Measurements from ENCODE around the gene DNAI7.

Gene DNAI7

DNA sequence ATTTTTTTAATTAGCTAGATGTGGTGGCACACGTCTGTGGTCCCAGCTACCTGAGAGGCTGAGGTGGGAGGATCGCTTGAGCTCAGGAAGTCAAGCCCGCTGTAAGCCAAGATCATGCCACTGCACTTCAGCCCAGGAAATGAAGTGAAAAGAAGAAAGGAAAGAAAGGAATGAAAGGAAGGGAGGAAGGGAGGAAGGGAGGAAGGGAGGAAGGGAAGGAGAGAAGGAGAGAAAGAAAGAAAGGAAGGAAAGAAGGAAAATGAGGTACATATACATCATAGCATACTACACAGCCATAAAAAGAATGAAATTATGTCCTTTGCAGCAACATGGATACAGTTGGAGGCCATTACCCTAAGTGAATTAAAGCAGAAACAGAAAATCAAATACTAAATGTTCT is 12.2 kb downstream of the DNAI7 start:
- DNase-seq: no peak

DNA sequence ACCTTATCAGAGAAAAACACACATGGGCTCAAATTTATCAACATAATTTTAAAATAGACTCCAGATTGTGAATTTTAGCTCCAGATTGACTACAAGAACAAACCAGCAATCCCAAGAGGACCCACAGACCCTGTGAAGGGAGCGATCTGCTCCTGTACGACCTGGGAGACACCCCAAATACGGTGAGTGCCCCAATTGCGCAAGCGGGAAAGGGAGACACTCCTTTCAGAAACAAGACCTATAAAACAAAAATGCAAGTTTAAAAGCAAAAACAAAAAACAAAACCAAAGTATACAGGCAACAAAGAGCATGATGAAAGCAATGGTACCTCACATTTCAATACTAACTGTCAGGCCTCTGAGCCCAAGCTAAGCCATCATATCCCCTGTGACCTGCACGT is 32.1 kb downstream of the DNAI7 start:
- no peak for DNase-seq

DNA sequence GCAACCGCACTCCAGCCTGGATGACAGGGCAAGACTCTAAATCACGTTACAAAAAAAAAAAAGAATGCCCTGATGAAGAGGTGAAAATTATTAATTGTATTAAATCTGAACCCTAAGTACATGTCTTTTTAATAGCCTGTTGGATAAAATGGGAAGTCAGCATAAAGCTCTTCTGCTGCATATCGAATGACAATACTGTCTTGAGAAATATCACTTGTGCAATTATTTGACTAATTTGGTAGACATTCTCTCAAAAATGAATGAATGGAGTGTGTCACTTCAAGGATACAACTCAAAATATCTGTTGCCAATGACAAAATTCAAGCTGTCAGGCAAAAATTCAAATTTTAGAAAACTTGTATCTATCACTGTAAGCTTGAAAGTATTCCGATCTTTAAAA is 38.9 kb downstream of the DNAI7 start:
- DNase-seq: no peak

DNA sequence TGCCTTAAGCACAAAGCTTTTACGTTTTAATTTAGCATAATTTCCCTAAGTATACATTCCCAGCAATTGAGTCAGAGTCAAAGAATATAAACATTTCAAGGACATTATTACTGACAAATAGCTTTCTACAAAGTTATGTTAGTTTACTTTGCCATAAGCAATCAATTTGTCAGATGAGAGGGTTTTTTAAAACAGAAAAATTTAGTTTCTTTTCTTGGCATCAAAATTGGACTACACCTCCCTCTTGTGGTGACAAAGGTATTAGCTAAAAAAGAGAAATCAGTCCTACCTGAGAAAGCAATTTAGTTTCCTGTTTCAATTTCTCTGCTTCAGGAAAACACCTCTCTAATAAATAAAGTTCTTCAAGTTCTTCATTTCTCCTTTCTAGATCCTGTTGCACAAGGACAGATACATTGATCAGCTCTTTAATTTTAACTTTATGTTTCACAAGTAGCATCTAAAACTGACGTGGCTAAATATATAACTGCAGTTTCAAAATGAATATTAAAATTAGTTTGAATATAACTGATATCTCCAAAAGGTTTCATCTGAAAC is 39.9 kb downstream of the DNAI7 start:
- no peak for DNase-seq

DNA sequence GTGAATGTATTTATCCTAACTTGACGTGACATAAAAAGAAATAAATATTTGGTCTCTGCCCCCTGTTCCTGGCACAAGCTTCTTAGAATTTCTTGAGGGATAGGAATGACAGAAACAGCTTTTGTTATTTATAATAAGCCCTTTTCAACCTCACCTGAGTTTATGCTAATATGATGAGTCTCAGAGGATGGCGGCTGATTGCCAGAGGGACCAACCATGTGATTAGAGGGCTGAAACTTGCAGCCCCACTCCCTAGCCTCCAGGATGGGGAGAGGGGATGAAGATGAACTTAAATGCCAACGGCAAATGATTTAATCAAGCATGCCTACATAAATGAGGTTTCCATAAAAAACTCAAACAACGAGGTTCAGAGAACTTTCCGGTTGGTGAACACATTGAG is 42.9 kb downstream of the DNAI7 start:
- no peak for DNase-seq

DNA sequence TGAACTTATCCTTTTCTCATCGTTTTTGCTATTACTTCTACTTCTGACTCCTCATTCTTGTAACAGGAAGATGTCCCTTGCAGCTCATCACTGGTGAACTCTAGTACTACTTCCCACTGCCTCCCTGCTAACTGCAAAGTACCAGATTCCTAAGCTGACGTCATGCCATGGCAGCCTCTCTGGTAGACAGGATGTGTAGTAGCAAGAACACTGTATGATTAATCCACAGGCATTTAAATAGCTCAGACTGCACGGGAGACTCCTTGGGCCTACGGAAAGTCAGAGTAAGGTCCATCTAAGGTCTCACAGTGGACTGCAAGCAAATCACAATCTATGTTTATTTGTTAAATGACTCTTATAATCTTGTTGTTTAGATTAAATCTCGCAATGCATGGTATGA is 43.5 kb downstream of the DNAI7 start:
- DNase-seq: no peak

DNA sequence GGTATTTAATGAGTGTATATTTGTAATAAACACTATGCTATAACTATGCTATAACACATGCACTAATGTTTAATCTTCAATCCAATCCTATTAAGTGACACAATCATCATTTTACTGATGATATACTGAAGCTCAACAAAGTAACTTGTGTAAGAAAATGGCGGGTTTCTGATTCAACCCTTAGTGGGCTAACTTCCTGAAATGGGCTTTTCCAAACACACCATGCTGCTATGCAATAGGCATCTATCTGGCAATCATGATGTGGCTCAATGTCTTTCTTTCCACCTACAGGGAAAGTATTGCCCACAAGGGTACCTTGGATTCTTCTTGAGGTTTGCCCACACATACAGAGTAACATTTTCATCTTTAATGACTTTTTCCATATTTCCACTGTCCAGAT is 48.3 kb downstream of the DNAI7 start:
- DNase-seq: no peak

DNA sequence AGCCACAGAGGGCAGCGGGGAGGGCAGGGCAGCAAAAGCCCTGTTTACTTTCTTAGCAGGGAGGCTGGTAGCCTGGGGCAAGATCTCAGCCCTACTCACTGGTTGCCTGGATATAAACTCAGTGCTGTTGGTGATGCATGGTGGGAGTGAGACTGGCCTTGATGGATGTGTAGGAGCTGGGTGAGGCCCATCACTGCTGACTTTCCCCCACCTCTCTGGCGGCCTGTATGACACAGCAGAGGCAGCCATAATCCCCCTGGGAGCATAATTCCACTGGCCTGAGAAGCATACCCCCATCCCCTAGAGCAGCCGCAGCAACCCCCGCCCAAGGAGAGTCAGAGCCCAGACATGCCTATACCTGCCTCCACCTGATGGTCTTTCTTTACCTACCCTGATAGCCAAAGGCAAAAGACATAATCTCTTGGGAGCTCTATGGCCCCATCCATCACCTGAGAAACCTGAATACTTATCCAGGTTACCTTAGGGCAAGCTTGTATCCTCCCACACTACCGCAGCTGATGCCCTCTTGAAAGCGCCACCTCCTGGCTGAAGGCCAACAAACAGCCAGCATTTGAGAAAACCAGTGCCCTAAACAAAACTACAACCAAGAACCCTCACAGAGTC is 59.3 kb downstream of the DNAI7 start:
- no peak for DNase-seq

DNA sequence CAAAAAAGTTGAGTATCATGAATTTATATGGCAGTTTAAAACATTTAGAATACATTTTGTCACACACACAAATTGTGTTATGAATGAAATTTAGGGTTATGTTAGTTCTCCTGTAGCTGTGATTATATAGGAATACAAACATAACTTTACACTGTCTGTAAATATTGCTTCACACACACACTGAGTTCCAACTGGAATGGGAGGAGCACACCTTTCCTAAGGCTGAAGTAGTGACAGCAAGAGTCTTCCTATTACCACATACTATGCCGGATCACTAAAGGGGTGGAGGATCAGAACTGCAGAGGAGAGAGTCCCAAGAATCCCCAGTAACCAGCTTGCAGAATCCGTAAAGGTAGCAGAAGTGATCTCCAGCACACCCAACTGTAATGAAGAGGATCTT is 63.7 kb downstream of the DNAI7 start:
- no peak for DNase-seq

DNA sequence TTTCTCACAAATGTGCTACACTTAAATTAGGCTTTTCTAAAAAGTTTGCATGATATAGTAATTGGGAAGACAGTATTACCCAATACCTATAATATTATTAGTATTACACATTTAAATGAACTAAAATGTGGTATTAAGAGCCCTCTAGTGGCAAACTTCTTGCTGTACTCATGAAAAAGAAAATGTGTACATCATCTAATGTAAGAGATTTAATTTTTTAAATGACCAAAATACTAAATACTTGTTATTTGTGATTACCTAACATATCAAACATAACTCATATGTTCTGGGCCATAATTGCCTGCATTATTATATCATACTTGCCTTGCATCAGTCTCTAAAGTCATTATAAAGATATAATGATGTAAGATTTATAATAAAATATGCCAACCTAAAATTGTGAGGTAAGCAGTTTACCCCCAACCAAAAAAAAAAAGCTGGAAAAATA is 64.2 kb downstream of the DNAI7 start:
- no peak for DNase-seq

DNA sequence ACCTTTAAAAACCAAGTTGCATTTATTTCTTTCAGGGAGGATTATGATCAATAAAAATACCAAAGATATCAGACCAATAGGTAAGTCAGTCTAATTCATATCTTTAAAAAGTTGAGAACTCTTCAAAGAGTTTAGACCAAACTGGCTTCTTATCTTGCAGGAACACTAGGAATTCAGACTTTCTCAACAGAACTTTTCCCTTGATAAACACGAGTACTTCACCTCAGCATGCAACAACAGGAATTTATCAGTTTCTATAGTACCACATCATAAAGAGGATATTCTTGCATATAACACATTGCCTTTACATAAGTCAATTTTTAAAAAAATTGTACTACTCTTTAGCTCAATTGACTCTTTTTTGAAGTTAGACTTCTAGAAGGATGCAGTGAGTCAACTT is 68.2 kb downstream of the DNAI7 start:
- DNase-seq: no peak

DNA sequence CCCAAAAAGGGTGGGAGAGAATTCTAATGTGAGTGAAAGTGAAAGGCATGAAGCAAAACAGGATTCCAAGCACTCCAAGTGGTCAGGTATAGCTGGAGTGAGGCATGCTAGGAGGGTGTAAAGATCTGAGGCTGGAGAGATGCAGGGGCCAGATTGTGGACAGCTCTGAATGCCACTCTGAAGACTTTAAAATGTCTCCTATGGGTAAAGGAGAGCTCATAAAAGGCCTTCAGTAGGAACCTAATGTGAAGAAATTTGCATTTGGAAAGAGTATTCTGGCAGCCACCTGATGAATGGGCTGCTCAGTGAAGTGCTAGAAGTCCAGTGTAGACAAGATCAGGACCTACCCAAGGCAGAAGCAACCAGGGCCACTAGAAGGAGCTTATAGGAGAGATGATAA is 68.9 kb downstream of the DNAI7 start:
- DNase-seq: no peak

DNA sequence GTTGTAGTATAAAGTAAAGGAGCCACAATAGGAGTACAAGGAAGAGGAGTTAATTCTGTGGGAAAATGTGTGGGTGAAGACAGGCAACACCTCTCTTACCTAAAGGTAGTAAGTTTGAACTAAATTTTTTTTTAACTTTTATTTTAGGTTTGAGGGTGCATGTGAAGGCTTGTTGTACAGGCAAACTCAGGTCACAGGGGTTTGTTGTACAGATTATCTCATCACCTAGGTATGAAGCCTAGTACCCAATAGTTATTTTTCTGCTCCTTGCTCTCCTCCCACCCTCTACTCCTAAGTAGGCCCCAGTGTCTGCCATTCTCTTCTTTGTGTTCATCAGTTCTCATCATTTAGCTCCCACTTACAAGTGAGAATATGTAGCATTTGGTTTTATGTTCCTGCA is 70.5 kb downstream of the DNAI7 start:
- no peak for DNase-seq

DNA sequence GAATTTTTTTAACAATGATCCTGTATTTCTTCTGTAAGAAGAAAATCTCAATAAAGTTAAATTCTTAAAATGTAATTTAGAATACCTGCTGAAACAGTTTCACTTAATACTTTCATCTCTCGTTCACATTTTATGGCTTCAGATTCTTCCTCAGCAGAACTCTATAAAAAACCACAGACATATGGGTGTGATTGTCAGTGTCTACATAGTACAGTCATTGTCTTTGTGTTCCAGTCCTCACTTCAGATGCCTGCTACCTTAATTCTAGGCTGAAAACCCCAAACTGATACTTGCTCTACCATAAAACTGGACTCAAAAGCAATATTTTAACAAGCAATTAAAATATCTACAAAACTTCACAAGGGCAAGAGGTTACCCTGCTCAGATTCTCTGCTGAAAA is 71.8 kb downstream of the DNAI7 start:
- DNase-seq: no peak

DNA sequence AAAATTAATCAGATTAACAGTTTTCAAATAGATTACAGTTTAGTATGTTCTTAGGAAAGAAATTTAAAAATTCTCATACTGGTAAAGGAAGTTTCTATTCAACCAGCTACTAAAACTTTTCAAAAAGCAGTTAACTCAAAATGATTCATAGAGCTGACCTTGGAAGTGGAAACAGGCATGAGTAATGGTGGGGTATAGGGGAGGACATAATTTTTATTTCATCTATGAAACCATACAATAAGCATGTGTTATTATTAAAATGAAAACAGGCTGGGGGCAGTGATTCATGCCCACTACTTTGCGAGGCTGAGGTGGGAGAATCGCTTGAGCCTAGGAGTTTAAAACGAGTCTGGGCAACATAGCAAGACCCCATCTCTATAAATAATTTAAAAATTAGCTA is 73.0 kb downstream of the DNAI7 start:
- no peak for DNase-seq

DNA sequence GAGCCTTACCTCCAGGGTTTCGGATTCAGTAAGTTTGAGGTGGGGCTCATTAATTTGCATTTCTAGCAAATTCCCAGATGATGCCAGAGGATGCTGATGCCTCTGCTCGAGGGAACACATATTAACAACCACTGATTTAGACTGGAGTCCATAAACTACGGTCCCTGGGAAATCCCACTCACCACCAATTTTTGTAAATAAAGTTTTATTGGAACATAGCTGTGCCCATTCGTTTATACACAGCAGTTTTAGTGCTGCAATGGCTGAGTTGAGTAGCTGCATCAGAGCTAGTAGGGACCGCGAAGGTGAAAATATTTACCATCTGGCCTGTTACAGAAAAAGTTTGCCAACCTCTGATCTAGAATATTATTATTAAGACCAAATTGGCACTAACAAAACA is 73.8 kb downstream of the DNAI7 start:
- DNase-seq: no peak

DNA sequence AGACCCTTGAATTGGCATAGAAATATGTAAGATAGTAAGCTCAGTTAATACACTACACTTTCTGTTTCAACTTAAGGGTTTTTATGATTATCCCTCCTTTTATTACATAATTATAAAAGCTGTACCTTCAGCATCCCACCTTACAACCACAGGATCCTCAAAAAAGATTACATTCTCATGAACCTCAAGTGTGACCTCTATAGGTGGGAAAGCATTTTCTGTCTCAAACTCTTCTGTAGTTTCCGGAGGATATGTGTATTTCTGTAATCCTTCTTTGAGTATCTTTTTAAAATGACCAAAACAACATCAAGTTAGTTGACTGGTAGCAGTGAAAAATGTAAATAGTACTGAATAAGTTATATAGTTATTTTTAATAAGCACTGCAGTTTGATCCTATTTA is 75.9 kb downstream of the DNAI7 start:
- no peak for DNase-seq

DNA sequence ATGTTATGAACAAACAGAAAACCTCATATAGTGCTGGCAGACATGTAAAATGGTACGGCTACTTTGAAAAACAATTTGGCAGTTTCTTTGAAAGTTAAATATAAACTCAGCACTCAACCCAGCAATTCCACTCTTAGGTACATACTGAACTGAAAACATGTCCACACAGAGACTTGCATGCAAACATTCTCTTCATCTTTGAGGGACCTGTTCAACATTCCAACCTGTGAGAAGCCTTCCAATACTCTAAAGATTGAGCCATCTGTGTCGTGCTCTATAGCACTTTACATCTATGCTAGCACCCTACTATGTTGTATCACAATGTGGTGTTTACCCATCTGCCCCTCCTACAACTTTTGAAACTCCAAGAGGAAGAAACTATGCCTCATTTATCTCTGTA is 79.3 kb downstream of the DNAI7 start:
- no peak for DNase-seq

DNA sequence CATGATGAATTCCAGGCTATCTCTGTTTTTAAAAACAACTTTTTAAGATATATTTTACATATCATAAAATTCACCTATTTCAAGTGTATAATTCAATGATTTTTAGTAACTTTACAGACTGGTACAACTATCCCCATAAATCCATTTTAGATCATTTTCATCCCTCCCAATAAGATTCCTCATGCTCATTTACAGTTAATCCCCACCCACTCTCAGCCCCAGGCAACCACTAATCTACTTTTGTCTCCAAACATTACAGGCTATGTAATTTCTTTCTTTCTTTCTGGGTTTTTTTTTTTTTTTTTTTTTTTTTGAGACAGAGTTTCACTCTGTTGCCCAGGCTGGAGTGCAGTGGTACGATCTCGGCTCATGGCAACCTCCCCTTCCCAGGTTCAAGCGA is 81.3 kb downstream of the DNAI7 start:
- no peak for DNase-seq

DNA sequence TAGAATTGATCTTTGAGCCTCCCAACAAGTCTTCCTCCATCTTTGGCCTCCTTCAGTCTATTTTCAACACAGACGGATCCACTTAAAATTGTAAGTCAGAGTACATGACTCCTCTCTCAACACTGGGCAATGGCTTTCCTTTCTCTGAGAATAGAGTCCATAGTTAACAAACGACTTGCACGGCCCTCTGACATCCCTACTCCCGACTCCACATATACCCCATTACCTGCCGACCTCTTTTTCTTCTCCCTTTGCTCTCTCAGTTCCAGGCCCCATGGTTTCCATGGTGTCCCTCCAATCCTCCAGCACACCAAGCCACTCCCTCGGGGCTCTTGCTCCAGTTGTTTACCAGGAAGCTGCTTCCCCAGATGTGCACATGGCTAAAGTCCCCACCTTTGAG is 84.7 kb downstream of the DNAI7 start:
- no peak for DNase-seq

DNA sequence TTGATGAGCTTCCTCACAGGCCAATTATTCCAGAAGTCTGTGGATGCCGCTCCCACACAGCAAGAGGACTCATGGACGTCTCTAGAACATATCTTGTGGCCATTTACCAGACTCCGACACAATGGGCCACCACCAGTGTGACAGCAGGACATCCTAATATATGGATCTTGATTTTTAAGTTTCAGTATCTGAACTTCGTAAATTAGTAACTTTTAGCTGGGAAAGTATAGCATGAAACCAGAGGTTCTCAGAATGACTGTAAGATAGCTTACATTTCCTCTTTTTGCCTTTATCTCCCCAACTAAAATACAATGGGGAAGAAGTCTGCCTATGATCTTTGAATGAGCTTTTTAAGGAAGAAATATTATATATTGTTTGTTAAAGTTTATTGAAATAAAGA is 87.0 kb downstream of the DNAI7 start:
- DNase-seq: no peak

DNA sequence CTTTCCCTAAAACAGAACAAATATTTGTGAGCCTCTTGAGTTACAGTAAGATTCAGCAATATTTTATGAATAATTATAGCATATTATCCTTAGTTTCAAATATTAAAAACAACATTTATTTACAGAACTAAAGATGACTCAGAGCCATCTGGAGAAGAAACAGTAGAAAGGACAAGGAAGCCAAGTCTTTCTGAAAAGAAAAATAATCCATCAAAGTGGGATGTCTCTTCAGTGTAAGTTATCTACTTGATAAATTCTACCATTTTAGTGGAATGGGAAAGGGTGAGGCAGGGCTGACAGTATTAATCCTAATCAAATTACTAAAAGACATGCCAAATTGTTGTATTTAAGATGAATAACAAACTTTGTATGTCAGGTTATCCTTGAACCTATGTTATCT is 88.1 kb downstream of the DNAI7 start:
- DNase-seq: no peak

DNA sequence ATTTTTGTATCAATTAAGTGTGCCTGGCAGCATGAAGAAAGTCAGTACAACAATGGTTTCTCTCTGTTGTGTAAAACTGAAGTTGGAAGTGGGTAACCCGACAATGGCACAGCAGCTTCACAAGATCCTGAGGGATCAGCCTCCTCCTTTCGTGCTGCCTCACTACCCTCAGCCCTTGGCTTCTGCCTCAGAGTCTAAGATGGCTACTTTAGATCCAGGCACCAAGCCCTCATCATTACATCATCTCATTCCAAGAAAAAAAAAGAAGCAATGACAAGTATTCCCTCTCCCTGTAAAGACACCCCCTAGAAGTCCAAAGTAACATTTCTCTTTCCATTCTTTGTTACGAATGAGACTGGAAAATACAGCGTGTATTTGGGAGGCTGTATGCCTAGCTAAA is 92.6 kb downstream of the DNAI7 start:
- no peak for DNase-seq

DNA sequence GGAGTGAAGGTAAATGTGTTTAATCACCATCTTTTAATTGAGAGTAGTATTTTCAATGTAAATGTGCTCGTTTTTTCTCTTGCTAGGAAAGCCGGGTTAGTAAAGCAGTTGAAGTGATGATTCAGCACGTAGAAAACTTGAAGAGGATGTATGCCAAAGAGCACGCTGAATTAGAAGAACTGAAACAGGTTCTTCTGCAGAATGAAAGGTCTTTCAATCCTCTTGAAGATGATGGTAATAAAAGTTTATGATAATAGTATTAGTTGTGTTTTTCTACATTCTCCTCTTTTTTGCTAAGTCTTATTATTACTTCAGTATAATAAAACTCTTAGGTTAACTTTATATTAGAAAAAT is 93.9 kb downstream of the DNAI7 start:
- DNase-seq: no peak

DNA sequence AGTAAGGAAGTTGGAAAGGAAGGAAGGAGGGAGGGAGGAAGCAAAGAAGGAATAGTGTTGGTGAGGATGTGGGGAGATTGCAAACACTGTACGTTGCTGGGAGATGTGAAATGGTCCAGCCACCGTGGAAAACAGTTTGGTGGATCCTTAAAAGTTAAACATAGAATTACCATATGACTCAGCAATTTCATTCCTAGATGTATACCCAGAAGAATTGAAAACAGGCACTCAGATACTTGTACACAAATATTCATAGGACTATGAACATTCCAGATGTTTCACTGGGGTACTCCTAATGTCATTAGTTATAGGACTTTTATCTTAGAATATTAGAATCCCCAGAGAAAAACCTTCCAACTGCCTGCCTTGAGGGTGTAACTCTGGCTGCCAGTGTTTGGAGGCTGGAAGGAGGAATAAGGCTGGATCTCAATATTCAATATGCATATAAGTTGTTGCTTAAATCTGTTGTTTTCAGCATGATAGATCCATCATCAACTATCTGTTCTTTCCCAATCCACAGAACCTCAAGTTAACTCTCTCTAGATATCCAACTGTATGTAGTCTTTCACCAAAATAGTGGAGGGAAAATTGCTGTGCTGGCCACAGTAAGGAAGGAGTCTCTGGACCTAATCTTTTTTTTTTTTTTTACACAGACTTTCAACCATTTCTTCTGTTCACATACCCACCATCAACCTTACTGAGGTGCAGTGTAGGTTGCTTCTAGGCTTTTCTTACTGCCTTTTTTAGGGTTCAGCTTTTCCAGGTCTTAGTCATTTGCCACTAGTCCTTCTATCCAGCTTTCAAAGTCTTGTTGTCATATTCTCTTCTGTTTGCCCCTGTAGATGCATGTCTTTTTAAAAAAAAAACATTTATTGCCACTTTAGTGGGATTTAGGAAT is 94.5 kb downstream of the DNAI7 start:
- no peak for DNase-seq
